ENCODE data around the gene MXRA7. TPM values are rescaled to one million over a fixed set of nuclear protein-coding genes. Genes with fewer than 3 reads are reported as not detected.
"Not testable (repeated sequence)": the region's sequence is repeated elsewhere in the genome, so short reads cannot be mapped to it uniquely, and the experiment has no call there.

The MXRA7 gene
- polyA plus RNA-seq, 1 donor, result 87.4 TPM

DNA sequence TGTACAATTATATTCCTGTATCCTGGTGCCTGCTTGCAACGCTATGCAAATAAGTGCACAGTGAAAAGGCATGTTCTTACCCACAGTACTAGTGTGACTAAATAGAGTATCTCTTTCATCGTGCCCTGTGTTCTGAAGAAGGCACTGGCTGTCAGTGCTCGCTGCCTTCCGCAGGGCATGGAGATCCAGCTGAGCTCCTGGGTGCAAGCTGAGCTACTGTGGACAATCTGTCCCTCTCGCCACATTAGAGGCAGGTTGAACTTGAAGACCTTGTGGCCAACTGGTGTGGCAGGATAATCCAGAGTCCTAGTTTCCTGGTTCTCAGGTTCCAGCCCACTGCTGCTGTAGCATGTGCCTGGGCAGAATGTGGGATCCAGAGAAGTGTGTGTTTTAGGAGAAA, 65.3 kb downstream of the MXRA7 start:
- DNase-seq, result no peak

- DNase-seq, result no peak
Observed at GRCh38 chr17:76644995-76645394, 65.8 kb downstream of the MXRA7 start.

GRCh38 chr17:76643553-76644148, 67.1 kb downstream of the MXRA7 start, which contains the start of gene ST6GALNAC1:
ST6GALNAC1 (minus strand) TSS chr17:76643757; CDS start chr17:76643638, 119 bp downstream.
- DNase-seq, result no peak

- no peak for DNase-seq
Observed at GRCh38 chr17:76642994-76643393, 67.8 kb downstream of the MXRA7 start.

DNA sequence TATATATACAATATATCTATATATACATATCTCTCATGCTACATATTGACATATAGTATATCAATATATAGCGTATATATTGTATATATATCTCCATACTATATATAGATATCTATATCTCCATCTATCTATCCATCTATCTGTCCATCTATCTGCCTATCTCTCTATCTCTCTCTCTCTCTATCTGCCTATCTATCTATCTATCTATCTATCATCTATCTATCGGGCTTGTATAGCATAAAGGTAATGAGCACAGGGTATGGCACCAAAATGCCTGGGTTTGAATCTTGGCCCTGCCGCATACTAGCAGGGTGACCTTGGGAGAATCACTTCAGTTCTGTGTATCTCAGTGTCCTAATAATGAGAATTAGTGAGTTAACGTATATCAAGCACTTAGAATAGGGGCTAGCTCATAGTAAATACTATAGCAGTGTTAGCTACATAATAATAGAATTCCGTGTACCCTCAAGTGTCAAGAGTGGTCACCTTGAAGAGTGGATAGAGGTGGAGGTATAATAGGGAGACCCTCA, 68.7 kb downstream of the MXRA7 start:
- DNase-seq, result no peak

DNA sequence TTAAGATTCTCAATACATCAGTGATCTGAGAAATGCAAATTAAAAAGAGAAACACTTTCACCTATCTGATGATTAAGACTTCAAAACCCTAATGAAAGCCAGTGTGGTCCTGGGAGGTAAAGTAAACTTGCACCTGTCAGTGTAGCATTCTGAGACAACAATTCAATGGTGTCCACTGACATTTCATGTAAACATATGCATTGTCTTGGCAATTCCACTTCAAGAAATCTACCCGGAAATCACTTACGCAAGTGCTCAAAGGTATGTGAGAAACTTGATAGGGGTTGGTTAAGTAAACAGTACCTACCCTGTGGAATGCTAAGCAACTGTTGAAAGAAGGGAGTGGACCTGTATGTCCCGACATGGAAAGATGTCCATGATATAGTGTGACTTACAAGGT, 69.3 kb downstream of the MXRA7 start:
- DNase-seq, result no peak

DNA sequence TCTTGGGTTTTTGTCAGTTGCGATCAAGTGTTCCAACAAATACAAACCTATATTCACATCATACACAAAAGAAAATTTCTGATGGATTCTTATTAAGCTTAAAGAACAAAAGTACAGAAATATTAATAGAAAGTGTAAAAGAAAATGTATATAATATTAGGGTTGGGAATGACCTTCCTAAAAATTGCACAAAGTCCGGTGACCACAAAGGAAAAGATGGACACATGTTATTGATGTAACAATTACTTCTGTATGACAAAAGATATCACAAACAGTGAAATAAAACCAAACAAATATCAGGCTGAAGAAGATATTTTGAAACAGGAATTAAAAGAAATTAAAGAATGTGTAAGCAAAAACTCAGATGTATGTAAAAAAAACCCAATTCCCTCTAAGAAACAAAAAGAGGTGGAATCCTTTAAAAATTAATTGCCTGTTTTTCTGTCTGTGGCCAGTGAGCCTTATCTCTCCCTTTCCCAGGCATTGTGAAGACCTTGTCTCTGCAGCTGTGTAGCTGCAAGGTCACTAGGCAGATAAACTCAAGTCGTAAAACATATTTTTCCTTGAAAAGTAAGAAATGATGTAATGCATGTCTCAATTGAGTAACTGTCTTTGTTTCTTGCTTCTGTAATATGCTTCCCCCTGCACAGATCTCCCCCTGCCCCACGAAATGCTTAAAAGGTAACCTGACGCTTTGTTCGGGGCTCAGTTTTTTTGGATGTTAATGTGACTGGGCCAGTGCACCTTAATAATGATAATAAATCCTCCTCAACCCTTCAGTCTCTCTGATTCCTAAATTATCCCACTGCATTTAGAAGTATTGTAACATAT, 70.0 kb downstream of the MXRA7 start:
- no peak for DNase-seq

DNA sequence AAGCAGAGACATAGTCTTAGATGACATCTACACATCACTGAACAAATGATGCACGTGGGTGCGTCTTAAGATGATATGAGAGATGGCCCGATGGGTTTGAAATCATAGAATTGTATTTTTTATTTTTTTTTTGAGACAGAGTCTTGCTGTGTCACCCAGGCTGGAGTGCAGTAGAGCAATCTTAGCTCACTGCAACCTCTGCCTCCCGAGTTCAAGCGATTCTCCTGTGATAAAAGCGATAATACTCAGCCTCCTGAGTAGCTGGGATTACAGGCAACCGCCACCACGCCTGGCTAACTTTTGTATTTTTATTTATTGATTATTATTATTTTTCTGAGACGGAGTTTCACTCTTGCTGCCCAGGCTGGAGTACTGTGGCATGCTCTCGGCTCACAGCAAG, 72.5 kb downstream of the MXRA7 start:
- no peak for DNase-seq

DNA sequence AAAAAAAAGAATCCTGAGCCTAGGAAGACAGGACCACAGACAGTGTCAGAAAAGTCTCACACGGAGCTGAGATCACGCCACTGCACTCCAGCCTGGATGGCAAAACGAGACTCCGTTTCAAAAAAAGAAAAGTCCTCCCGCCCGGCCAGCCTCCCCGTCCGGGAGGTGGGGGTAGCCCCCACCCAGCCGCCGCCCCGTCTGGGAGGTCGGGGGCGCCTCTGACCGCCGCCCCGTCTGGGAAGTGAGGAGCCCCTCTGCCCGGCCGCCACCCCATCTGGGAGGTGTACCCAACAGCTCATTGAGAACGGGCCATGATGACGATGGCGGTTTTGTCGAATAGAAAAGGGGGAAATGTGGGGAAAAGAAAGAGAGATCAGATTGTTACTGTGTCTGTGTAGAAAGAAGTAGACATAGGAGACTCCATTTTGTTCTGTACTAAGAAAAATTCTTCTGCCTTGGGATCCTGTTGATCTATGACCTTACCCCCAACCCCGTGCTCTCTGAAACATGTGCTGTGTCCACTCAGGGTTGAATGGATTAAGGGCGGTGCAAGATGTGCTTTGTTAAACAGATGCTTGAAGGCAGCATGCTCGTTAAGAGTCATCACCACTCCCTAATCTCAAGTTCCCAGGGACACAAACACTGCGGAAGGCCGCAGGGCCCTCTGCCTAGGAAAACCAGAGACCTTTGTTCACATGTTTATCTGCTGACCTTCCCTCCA, 74.1 kb downstream of the MXRA7 start:
- DNase-seq, result not testable (repeated sequence)

GRCh38 chr17:76635659-76636360, 75.0 kb downstream of the MXRA7 start:
- no peak for DNase-seq

DNA sequence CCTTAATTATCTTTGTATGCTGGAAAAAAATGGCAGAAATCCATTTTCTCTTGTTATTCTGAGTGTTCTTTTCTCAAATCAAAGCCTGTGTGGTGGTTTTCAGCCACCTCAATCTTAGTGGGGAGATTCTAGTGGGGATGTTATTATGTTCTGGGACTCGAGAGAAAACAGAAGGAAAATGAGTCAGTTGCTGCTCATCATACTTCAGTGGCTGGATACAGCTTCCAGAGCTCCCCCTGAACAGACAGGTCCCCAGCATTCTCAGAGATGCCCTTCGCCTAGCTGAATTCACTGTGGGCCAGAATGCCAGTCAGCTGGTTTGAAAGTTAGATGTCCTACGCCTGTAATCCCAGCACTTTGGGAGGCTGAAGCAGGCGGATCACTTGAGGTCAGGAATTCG, 75.7 kb downstream of the MXRA7 start:
- no peak for DNase-seq

DNA sequence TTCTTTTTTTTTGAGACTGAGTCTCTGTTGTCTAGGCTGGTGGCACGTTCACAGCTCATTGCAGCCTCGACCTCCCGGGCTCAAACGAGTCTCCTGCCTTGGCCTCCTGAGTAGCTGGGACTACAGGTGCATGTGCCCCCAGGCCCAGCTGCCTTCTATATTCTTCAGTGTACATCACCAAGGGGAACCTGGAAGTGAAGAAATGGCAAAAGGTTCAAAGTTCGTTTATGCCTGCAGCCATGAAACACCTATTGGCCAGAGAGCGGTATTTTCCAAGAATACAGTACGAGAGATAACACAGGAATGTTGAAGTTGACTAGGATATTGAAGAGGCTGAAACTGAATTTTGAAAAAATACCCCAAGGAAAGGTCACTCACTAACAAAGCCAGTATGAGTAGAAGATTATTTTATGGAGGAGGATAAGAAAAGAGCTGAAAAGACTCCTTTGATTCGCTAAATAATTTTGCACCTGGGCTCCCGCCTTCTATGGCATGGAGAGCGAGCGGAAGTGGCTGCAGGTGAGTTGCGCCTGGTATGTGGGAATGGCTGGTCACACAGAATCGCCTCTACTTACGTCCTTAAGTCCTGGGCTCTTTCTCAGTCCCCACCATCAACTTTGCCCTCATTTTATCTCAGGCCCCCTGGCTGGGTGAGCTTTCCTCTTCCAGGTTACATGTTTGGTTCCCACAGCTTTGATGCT, 77.0 kb downstream of the MXRA7 start:
- no peak for DNase-seq

DNA sequence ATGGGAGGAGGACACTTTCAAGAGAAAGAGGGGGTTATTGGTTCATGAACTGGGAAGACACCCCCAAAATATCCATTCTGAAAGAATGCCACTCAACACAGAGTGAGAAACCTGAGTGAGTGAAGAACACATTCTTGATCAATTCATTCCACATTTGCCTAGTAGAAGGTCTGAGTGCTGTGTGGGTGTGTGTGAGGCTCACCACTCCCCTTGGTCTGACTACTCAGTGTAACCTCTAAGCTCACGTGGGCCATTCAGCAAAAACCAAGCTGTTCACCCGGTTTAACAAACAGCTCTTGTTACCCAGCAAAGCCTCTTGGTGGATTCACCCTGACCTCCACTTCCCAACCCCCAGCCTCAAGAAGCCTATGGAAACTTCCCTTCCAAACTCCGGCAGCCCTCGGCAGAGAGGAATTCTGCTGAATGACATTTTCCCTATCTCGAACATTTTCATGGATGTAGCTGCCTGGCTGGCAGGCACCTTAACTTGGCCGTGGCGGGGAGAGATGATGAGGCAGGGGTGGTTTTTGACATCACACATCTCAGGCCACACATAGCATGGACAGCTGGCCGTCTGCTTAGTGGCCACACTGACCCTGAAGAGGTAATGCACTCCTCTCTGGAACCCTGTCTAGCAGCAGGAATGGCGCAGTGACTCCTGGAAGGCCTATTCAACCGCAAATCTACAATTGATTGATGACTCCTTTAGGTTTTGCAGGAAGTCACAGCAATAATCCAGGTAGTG, 78.8 kb downstream of the MXRA7 start:
- DNase-seq, result no peak

- DNase-seq, result no peak
Observed at GRCh38 chr17:76630151-76630550, 80.6 kb downstream of the MXRA7 start.

Other genes starting within 250 kb of the MXRA7 start
- 0.50 TPM for gene AANAT, start 243.4 kb downstream of the MXRA7 start, polyA plus RNA-seq (ENCODE audit: insufficient read length)
- gene RHBDF2, start 209.5 kb downstream of the MXRA7 start, polyA plus RNA-seq (ENCODE audit: insufficient read length), result 6.8 TPM
- gene CYGB, start 173.3 kb downstream of the MXRA7 start, polyA plus RNA-seq (ENCODE audit: insufficient read length), result 11.0 TPM
- gene PRCD, start 170.9 kb downstream of the MXRA7 start, polyA plus RNA-seq (ENCODE audit: insufficient read length), result 3.7 TPM
- 8.1 TPM for gene ST6GALNAC2, start 125.1 kb downstream of the MXRA7 start, polyA plus RNA-seq (ENCODE audit: insufficient read length)
- 0.28 TPM for gene ST6GALNAC1, start 67.2 kb downstream of the MXRA7 start, polyA plus RNA-seq (ENCODE audit: insufficient read length)
- 21.0 TPM for gene JMJD6, start 15.6 kb upstream of the MXRA7 start, polyA plus RNA-seq (ENCODE audit: insufficient read length)
- gene METTL23, start 15.9 kb upstream of the MXRA7 start, polyA plus RNA-seq (ENCODE audit: insufficient read length), result 40.6 TPM
- 473 TPM for gene SRSF2, start 26.4 kb upstream of the MXRA7 start, polyA plus RNA-seq (ENCODE audit: insufficient read length)
- gene MFSD11, start 27.2 kb upstream of the MXRA7 start, polyA plus RNA-seq (ENCODE audit: insufficient read length), result 32.6 TPM
- 1.5 TPM for gene MGAT5B, start 157.4 kb upstream of the MXRA7 start, polyA plus RNA-seq (ENCODE audit: insufficient read length)